ENCODE results near the gene FKBP5.

DNA sequence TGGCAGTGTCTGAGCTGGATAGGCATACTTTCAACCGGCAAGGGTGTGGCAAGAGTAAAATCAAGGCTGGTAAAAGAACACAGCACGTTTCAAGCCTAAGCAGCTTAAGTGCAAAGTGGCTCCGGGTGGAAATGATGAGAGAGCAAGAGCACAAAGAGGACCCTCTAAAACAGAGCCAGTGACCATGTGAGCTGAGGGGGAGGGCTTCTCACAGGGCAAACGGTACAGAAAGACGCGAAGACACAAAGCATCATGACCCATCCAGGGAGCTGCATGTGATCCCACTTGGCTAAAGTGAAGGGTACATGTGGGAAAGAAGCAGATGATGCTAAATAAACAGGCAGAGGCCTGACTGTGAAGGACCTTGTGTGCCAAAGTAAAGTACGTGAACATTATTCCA is 25.7 kb downstream of the FKBP5 start:
- no peak for TF ChIP-seq REST (IDR thresholded peaks at IDR 0.05; ENCODE audit: low read depth)
- no peak for TF ChIP-seq EP300 (IDR thresholded peaks at IDR 0.05; ENCODE audit: borderline replicate concordance)
- TF ChIP-seq TAF1 (IDR thresholded peaks at IDR 0.05; ENCODE audit: low read depth), result no peak
- TF ChIP-seq, protein P1, sequence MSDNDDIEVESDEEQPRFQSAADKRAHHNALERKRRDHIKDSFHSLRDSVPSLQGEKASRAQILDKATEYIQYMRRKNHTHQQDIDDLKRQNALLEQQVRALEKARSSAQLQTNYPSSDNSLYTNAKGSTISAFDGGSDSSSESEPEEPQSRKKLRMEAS (IDR thresholded peaks at IDR 0.05), result no peak
- no peak for TF ChIP-seq NFIC (IDR thresholded peaks at IDR 0.05)
- no peak for TF ChIP-seq ZBTB7A (IDR thresholded peaks at IDR 0.05; ENCODE audit: low read depth)
- no peak for TF ChIP-seq RAD21 (IDR thresholded peaks at IDR 0.05; ENCODE audit: low read depth)
- TF ChIP-seq CEBPB (IDR thresholded peaks at IDR 0.05), result no peak

All from Ishikawa (cell line).